ENCODE results near the gene PUSL1. TPM values are rescaled to one million over a fixed set of nuclear protein-coding genes. Genes with fewer than 3 reads are reported as not detected.

PUSL1 gene
- total and polyA plus RNA-seq, 2 of the 13 experiments (the other 11 are each of a cell fraction or from before 2014, with no cell fraction given), result 8.3 to 22.2 TPM

- no peak for TF ChIP-seq RBM39 (IDR thresholded peaks at IDR 0.05; ENCODE audit: low read depth, low read length, poor library complexity, severe bottlenecking)
- peak; percentile 67; the same call in 1 of the 2 replicates for TF ChIP-seq ESRRA (CRISPR knock-in tag; IDR thresholded peaks at IDR 0.05; ENCODE audit: low read depth)
- no peak for TF ChIP-seq ZNF776 (CRISPR knock-in tag; IDR thresholded peaks at IDR 0.05)
- TF ChIP-seq SOX6 (IDR thresholded peaks at IDR 0.05), result no peak
- no peak; the same call in 1 of the 2 replicates for TF ChIP-seq SOX6 (CRISPR knock-in tag; IDR thresholded peaks at IDR 0.05)
- TF ChIP-seq HOXA5 (CRISPR knock-in tag; IDR thresholded peaks at IDR 0.05), result no peak
- TF ChIP-seq, protein P1, sequence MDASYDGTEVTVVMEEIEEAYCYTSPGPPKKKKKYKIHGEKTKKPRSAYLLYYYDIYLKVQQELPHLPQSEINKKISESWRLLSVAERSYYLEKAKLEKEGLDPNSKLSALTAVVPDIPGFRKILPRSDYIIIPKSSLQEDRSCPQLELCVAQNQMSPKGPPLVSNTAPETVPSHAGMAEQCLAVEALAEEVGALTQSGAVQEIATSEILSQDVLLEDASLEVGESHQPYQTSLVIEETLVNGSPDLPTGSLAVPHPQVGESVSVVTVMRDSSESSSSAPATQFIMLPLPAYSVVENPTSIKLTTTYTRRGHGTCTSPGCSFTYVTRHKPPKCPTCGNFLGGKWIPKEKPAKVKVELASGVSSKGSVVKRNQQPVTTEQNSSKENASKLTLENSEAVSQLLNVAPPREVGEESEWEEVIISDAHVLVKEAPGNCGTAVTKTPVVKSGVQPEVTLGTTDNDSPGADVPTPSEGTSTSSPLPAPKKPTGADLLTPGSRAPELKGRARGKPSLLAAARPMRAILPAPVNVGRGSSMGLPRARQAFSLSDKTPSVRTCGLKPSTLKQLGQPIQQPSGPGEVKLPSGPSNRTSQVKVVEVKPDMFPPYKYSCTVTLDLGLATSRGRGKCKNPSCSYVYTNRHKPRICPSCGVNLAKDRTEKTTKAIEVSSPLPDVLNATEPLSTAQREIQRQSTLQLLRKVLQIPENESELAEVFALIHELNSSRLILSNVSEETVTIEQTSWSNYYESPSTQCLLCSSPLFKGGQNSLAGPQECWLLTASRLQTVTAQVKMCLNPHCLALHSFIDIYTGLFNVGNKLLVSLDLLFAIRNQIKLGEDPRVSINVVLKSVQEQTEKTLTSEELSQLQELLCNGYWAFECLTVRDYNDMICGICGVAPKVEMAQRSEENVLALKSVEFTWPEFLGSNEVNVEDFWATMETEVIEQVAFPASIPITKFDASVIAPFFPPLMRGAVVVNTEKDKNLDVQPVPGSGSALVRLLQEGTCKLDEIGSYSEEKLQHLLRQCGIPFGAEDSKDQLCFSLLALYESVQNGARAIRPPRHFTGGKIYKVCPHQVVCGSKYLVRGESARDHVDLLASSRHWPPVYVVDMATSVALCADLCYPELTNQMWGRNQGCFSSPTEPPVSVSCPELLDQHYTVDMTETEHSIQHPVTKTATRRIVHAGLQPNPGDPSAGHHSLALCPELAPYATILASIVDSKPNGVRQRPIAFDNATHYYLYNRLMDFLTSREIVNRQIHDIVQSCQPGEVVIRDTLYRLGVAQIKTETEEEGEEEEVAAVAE (CRISPR knock-in tag; IDR thresholded peaks at IDR 0.05; ENCODE audit: borderline replicate concordance), result no peak
- no peak for TF ChIP-seq GTF2F1 (IDR thresholded peaks at IDR 0.05; ENCODE audit: low read length)
- TF ChIP-seq, protein P2, sequence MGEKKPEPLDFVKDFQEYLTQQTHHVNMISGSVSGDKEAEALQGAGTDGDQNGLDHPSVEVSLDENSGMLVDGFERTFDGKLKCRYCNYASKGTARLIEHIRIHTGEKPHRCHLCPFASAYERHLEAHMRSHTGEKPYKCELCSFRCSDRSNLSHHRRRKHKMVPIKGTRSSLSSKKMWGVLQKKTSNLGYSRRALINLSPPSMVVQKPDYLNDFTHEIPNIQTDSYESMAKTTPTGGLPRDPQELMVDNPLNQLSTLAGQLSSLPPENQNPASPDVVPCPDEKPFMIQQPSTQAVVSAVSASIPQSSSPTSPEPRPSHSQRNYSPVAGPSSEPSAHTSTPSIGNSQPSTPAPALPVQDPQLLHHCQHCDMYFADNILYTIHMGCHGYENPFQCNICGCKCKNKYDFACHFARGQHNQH (CRISPR knock-in tag; IDR thresholded peaks at IDR 0.05), result no peak
- TF ChIP-seq MTF1 (CRISPR knock-in tag; IDR thresholded peaks at IDR 0.05), result no peak
- no peak for TF ChIP-seq GPN1 (CRISPR knock-in tag; IDR thresholded peaks at IDR 0.05; ENCODE audit: borderline replicate concordance)
- TF ChIP-seq MXD4 (CRISPR knock-in tag; IDR thresholded peaks at IDR 0.05), result no peak
- TF ChIP-seq, protein P3, sequence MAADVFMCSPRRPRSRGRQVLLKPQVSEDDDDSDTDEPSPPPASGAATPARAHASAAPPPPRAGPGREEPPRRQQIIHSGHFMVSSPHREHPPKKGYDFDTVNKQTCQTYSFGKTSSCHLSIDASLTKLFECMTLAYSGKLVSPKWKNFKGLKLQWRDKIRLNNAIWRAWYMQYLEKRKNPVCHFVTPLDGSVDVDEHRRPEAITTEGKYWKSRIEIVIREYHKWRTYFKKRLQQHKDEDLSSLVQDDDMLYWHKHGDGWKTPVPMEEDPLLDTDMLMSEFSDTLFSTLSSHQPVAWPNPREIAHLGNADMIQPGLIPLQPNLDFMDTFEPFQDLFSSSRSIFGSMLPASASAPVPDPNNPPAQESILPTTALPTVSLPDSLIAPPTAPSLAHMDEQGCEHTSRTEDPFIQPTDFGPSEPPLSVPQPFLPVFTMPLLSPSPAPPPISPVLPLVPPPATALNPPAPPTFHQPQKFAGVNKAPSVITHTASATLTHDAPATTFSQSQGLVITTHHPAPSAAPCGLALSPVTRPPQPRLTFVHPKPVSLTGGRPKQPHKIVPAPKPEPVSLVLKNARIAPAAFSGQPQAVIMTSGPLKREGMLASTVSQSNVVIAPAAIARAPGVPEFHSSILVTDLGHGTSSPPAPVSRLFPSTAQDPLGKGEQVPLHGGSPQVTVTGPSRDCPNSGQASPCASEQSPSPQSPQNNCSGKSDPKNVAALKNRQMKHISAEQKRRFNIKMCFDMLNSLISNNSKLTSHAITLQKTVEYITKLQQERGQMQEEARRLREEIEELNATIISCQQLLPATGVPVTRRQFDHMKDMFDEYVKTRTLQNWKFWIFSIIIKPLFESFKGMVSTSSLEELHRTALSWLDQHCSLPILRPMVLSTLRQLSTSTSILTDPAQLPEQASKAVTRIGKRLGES (CRISPR knock-in tag; IDR thresholded peaks at IDR 0.05; ENCODE audit: borderline replicate concordance), result no peak
- TF ChIP-seq PHF8 (CRISPR knock-in tag; IDR thresholded peaks at IDR 0.05), result peak; percentile 53; the same call in 1 of the 2 replicates
- TF ChIP-seq ZNF207 (IDR thresholded peaks at IDR 0.05; ENCODE audit: borderline replicate concordance), result no peak
- 0 out of 2 replicates have a peak, but pooled peaks have one; percentile 27 for TF ChIP-seq ZSCAN29 (CRISPR knock-in tag; conservative IDR thresholded peaks at IDR 0.05)
- TF ChIP-seq ZNF496 (CRISPR knock-in tag; IDR thresholded peaks at IDR 0.05; ENCODE audit: insufficient replicate concordance), result no peak
- TF ChIP-seq, protein P4, sequence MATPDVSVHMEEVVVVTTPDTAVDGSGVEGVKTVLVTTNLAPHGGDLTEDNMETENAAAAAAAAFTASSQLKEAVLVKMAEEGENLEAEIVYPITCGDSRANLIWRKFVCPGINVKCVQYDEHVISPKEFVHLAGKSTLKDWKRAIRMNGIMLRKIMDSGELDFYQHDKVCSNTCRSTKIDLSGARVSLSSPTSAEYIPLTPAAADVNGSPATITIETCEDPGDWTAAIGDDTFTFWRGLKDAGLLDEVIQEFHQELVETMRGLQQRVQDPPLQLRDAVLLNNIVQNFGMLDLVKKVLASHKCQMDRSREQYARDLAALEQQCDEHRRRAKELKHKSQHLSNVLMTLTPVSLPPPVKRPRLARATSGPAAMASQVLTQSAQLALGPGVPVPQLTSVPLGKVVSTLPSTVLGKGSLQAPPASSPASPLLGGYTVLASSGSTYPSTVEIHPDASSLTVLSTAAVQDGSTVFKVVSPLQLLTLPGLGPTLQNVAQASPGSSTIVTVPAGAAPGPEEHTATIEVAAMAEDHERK (CRISPR knock-in tag; IDR thresholded peaks at IDR 0.05; ENCODE audit: low read depth), result no peak
- no peak for TF ChIP-seq ZNF616 (CRISPR knock-in tag; IDR thresholded peaks at IDR 0.05; ENCODE audit: low read depth)
These were observed 20.9 kb upstream of the PUSL1 start (continued) for GRCh38 chr1:1287288-1288110.

Data from HepG2 (cell line).